ENCODE measurements around the gene UHRF2. TPM values are rescaled to one million over a fixed set of nuclear protein-coding genes. Genes with fewer than 3 reads are reported as not detected.

UHRF2 gene
- total RNA-seq, 1 experiment from 2014 or later, result 31.3 TPM

DNA sequence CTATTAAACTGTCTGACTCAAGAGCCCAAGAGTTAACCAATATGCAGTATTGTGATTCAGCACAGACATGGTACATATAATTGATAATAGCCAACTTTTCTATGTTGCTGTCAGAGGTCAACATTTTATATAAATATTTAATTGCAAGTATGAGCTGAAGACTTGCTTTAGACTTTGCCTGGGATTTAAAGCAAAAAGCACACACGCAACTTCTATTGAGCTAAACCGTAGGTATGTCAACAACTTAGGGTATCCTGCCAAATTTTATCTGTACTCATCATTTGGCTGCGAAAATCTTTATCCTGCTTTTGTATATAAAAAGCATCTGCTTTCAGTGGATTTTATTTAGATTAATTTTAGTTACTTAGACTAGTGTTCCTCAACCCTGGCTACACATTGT lies 27.4 kb downstream of the UHRF2 start:
- Histone ChIP-seq H4K20me1 (ENCODE audit: low read length) (no peaks in the 10 kb centered on the region), H3K9me2 (replicated peaks; ENCODE audit: low read length) (no peaks in the 10 kb centered on the region), H3K4me3 (ENCODE audit: low read length) (no peak overlapping the region), H3K9ac (ENCODE audit: low read length) (no peak overlapping the region), H3K9me3 (ENCODE audit: low read length) (no peaks in the 10 kb centered on the region), H3K4me2 (ENCODE audit: low read length) (no peak overlapping the region), H3K36me3 (ENCODE audit: low read depth, low read length) (peaks cover 11% of the 10 kb centered on the region; the same call in 1 of the 2 replicates), H2AFZ (ENCODE audit: low read length) (no peak overlapping the region), H3F3A (ENCODE audit: low read length, unreplicated experiment) (no peaks in the 10 kb centered on the region), H3K27me3 (ENCODE audit: low read length) (no peaks in the 10 kb centered on the region), H3K4me1 (ENCODE audit: insufficient read depth, low read length) (no peaks in the 10 kb centered on the region), H3K79me2 (ENCODE audit: low read length) (peaks cover 99% of the 10 kb centered on the region), H3K27ac (ENCODE audit: low read length) (no peak overlapping the region)
- CTCF ChIA-PET, result no interaction called here
- POLR2A ChIA-PET (ENCODE audit: unreplicated experiment), result no interaction called here
- TF ChIP-seq EZH2 (IDR thresholded peaks at IDR 0.05; ENCODE audit: low read length, unreplicated experiment) (no peak), EZH2phosphoT487 (IDR thresholded peaks at IDR 0.05; ENCODE audit: borderline replicate concordance, low read length) (no peak)
- TF ChIP-seq, protein P1, sequence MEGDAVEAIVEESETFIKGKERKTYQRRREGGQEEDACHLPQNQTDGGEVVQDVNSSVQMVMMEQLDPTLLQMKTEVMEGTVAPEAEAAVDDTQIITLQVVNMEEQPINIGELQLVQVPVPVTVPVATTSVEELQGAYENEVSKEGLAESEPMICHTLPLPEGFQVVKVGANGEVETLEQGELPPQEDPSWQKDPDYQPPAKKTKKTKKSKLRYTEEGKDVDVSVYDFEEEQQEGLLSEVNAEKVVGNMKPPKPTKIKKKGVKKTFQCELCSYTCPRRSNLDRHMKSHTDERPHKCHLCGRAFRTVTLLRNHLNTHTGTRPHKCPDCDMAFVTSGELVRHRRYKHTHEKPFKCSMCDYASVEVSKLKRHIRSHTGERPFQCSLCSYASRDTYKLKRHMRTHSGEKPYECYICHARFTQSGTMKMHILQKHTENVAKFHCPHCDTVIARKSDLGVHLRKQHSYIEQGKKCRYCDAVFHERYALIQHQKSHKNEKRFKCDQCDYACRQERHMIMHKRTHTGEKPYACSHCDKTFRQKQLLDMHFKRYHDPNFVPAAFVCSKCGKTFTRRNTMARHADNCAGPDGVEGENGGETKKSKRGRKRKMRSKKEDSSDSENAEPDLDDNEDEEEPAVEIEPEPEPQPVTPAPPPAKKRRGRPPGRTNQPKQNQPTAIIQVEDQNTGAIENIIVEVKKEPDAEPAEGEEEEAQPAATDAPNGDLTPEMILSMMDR (conservative IDR thresholded peaks at IDR 0.05; ENCODE audit: low read depth, low read length), result no peak
- ATAC-seq (no peak), DNase-seq (no peak)
- BruUV-seq (replicated peaks), result no TSS peak
- intact Hi-C loops (cut with micrococcal nuclease), result no loop called here

DNA sequence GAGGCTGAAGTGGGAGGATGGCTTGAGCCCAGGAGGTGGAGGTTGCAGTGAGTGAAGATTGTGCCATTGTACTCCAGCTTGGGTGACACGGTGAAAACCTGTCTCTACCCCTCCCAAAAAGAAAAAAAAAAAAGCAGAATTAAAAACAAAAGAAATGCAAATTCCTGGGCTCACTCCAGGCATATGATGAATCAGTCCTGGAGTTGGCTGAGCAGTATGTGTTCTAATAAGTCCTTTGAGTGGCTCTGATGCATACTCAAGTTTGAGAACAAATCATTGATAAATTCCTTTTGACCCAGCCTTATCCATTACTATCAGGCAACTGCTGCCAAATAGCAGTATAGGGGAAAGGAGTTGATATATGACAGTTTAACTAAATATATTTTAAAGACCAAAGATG lies 28.3 kb downstream of the UHRF2 start:
- Histone ChIP-seq H3K9me2 (replicated peaks; ENCODE audit: low read length) (no peaks in the 10 kb centered on the region), H3K36me3 (ENCODE audit: low read depth, low read length) (peaks cover 11% of the 10 kb centered on the region; the same call in 1 of the 2 replicates)
- DNase-seq, result no peak

DNA sequence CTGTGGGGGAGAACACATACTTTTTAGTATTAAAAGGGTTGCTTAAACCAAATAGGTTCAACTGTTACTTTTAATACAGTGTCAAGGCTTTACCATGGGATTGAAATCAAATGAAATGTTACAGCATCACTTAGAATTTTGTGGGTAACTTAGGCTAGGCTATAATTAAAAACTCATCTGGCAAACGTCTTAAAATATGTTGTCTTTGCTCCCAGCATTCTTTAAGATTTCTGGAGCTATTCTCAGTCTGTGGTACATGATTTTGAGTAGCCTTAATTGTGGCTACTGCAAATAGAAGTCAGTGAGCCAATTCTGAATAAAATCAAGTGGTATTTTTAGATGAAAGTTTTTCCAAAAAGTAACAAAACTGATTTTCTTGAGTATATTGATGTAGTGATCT lies 30.7 kb downstream of the UHRF2 start:
- H3K4me3 ChIP-seq (ENCODE audit: low read length), result no peak overlapping the region
- POLR2A ChIA-PET (ENCODE audit: unreplicated experiment), result no interaction called here
- H3K9me2 ChIP-seq (replicated peaks; ENCODE audit: low read length), result no peaks in the 10 kb centered on the region

More for the DNA sequence above, 28.3 kb downstream of the UHRF2 start:
- H3K4me1 ChIP-seq (ENCODE audit: insufficient read depth, low read length), result no peaks in the 10 kb centered on the region
- H3K9ac ChIP-seq (ENCODE audit: low read length), result no peak overlapping the region
- TF ChIP-seq, protein P1 (conservative IDR thresholded peaks at IDR 0.05; ENCODE audit: low read depth, low read length), result no peak
- TF ChIP-seq EZH2 (IDR thresholded peaks at IDR 0.05; ENCODE audit: low read length, unreplicated experiment) (no peak), EZH2phosphoT487 (IDR thresholded peaks at IDR 0.05; ENCODE audit: borderline replicate concordance, low read length) (no peak)
- no peaks in the 10 kb centered on the region for H3K9me3 ChIP-seq (ENCODE audit: low read length)
- H2AFZ ChIP-seq (ENCODE audit: low read length), result no peak overlapping the region
- POLR2A ChIA-PET (ENCODE audit: unreplicated experiment), result no interaction called here
- BruUV-seq (replicated peaks), result no TSS peak
- no peak overlapping the region for H3K4me3 ChIP-seq (ENCODE audit: low read length)
- H3K4me2 ChIP-seq (ENCODE audit: low read length), result no peak overlapping the region
- CTCF ChIA-PET, result no interaction called here
- peaks cover 99% of the 10 kb centered on the region for H3K79me2 ChIP-seq (ENCODE audit: low read length)
- intact Hi-C loops (cut with micrococcal nuclease), result no loop called here
- no peak for ATAC-seq
- H4K20me1 ChIP-seq (ENCODE audit: low read length), result no peaks in the 10 kb centered on the region
- no peaks in the 10 kb centered on the region for H3F3A ChIP-seq (ENCODE audit: low read length, unreplicated experiment)
- no peak overlapping the region for H3K27ac ChIP-seq (ENCODE audit: low read length)
- H3K27me3 ChIP-seq (ENCODE audit: low read length), result no peaks in the 10 kb centered on the region

More for the DNA sequence above, 30.7 kb downstream of the UHRF2 start:
- peaks cover 95% of the 10 kb centered on the region for H3K79me2 ChIP-seq (ENCODE audit: low read length)
- H2AFZ ChIP-seq (ENCODE audit: low read length), result no peak overlapping the region
- H3K27ac ChIP-seq (ENCODE audit: low read length), result no peak overlapping the region
- no peaks in the 10 kb centered on the region for H3K27me3 ChIP-seq (ENCODE audit: low read length)
- H3K9me3 ChIP-seq (ENCODE audit: low read length), result no peaks in the 10 kb centered on the region
- H4K20me1 ChIP-seq (ENCODE audit: low read length), result no peaks in the 10 kb centered on the region; the same call in 1 of the 2 replicates
- no peak for ATAC-seq
- H3K9ac ChIP-seq (ENCODE audit: low read length), result no peak overlapping the region
- no peaks in the 10 kb centered on the region for H3F3A ChIP-seq (ENCODE audit: low read length, unreplicated experiment)
- CTCF ChIA-PET, result interaction anchor here (0.7 kb wide), 1 partner anchor 175 kb away, joined by 3 read pairs; no protein-coding TSS in a partner anchor
- TF ChIP-seq EZH2 (IDR thresholded peaks at IDR 0.05; ENCODE audit: low read length, unreplicated experiment), result no peak
- TF ChIP-seq, protein P1 (conservative IDR thresholded peaks at IDR 0.05; ENCODE audit: low read depth, low read length), result no peak
- no peak overlapping the region for H3K4me2 ChIP-seq (ENCODE audit: low read length)
- no peak for DNase-seq
- intact Hi-C loops (cut with micrococcal nuclease), result no loop called here
- no TSS peak for BruUV-seq (replicated peaks)
- peaks cover 4% of the 10 kb centered on the region; the same call in 1 of the 2 replicates for H3K36me3 ChIP-seq (ENCODE audit: low read depth, low read length)
- H3K4me1 ChIP-seq (ENCODE audit: insufficient read depth, low read length), result no peaks in the 10 kb centered on the region
